Measurements from ENCODE around the gene PLTP.

The PLTP gene

GRCh38 chr20:45947110-45947866 is 35.3 kb upstream of the PLTP start:
- TF ChIP-seq CTCF (IDR thresholded peaks at IDR 0.05; ENCODE audit: poor library complexity, severe bottlenecking), result no peak
- no peak for ATAC-seq (ENCODE audit: low read depth)
- Histone ChIP-seq H3K36me3 (ENCODE audit: low read depth) (peaks cover 100% of the 10 kb centered on the region), H3K4me1 (ENCODE audit: insufficient read depth, poor library complexity, severe bottlenecking) (peaks cover 3% of the 10 kb centered on the region), H3K9me3 (ENCODE audit: severe bottlenecking) (no peaks in the 10 kb centered on the region), H3K27me3 (ENCODE audit: insufficient read depth, poor library complexity, severe bottlenecking) (no peaks in the 10 kb centered on the region), H3K4me3 (ENCODE audit: severe bottlenecking) (no peak overlapping the region), H3K27ac (ENCODE audit: poor library complexity, severe bottlenecking) (no peak overlapping the region)
- peak; percentile 86 for DNase-seq (ENCODE audit: low spot score)

GRCh38 chr20:45946149-45946970 is 34.4 kb upstream of the PLTP start:
- TF ChIP-seq CTCF (IDR thresholded peaks at IDR 0.05; ENCODE audit: poor library complexity, severe bottlenecking), result no peak
- H3K27ac ChIP-seq (ENCODE audit: poor library complexity, severe bottlenecking), result no peak overlapping the region
- H3K4me3 ChIP-seq (ENCODE audit: severe bottlenecking), result no peak overlapping the region

GRCh38 chr20:45945678-45946148 is 33.8 kb upstream of the PLTP start:
- Histone ChIP-seq H3K9me3 (ENCODE audit: severe bottlenecking) (no peaks in the 10 kb centered on the region), H3K27me3 (ENCODE audit: insufficient read depth, poor library complexity, severe bottlenecking) (no peaks in the 10 kb centered on the region), H3K4me3 (ENCODE audit: severe bottlenecking) (no peak overlapping the region), H3K4me1 (ENCODE audit: insufficient read depth, poor library complexity, severe bottlenecking) (peaks cover 3% of the 10 kb centered on the region), H3K36me3 (ENCODE audit: low read depth) (peaks cover 98% of the 10 kb centered on the region), H3K27ac (ENCODE audit: poor library complexity, severe bottlenecking) (no peak overlapping the region)
- no peak for TF ChIP-seq CTCF (IDR thresholded peaks at IDR 0.05; ENCODE audit: poor library complexity, severe bottlenecking)
- DNase-seq (ENCODE audit: low spot score) (peak; percentile 86), ATAC-seq (ENCODE audit: low read depth) (no peak)

More at GRCh38 chr20:45946149-45946970, 34.4 kb upstream of the PLTP start:
- Histone ChIP-seq H3K4me1 (ENCODE audit: insufficient read depth, poor library complexity, severe bottlenecking) (peaks cover 3% of the 10 kb centered on the region), H3K9me3 (ENCODE audit: severe bottlenecking) (no peaks in the 10 kb centered on the region), H3K27me3 (ENCODE audit: insufficient read depth, poor library complexity, severe bottlenecking) (no peaks in the 10 kb centered on the region), H3K36me3 (ENCODE audit: low read depth) (peaks cover 98% of the 10 kb centered on the region)
- DNase-seq (ENCODE audit: low spot score), result peak; percentile 85
- peak; percentile 0; the same call in 2 of the 3 replicates for ATAC-seq (ENCODE audit: low read depth)

GRCh38 chr20:45944965-45945677 is 33.2 kb upstream of the PLTP start:
- Histone ChIP-seq H3K9me3 (ENCODE audit: severe bottlenecking) (no peaks in the 10 kb centered on the region), H3K4me3 (ENCODE audit: severe bottlenecking) (no peak overlapping the region), H3K27ac (ENCODE audit: poor library complexity, severe bottlenecking) (peak overlapping the region; percentile 23), H3K4me1 (ENCODE audit: insufficient read depth, poor library complexity, severe bottlenecking) (peaks cover 3% of the 10 kb centered on the region), H3K36me3 (ENCODE audit: low read depth) (peaks cover 98% of the 10 kb centered on the region), H3K27me3 (ENCODE audit: insufficient read depth, poor library complexity, severe bottlenecking) (no peaks in the 10 kb centered on the region)
- TF ChIP-seq CTCF (IDR thresholded peaks at IDR 0.05; ENCODE audit: poor library complexity, severe bottlenecking), result no peak
- DNase-seq (ENCODE audit: low spot score) (no peak), ATAC-seq (ENCODE audit: low read depth) (no peak)
